C4-2B (cell line): ENCODE measurements around the gene PPP2R2B.

ENCODE experiments used
- ZFX ChIP-seq: fragments of 450-650 bp; IDR thresholded peaks from 2 replicates; pipeline ENCODE4 v1.6.1; 2017
- TF ChIP-seq, protein P1 (sequence below): fragments of 450-650 bp; conservative IDR thresholded peaks from 2 replicates; pipeline ENCODE4 v1.5.1; 2017; ENCODE audit warnings: mild to moderate bottlenecking

DNA sequence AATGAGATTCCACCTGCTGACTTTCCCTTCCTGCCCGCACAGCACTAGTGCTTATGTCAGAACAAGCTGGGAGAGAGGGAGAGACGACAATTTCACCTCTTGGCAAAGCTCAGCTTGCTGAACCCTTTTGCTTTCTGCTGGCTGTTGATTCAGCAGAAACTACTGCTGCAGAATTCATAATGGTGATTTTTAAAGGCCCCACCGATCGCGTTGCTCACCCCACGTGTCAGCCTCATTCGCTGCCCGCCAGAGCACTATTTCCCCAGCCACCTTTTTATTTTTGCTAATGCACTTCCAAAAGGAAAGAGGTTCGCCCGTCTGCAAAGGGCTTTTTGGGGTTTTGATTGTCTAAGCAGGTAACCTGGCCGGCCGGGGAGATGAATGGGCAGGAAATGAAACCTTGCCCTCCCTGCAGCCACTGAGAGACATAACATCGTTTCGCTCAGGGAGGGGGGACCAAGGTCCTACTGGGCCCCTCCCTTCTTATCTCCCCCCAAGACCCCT, 1.3 kb downstream of the PPP2R2B start:
- TF ChIP-seq, protein P1, sequence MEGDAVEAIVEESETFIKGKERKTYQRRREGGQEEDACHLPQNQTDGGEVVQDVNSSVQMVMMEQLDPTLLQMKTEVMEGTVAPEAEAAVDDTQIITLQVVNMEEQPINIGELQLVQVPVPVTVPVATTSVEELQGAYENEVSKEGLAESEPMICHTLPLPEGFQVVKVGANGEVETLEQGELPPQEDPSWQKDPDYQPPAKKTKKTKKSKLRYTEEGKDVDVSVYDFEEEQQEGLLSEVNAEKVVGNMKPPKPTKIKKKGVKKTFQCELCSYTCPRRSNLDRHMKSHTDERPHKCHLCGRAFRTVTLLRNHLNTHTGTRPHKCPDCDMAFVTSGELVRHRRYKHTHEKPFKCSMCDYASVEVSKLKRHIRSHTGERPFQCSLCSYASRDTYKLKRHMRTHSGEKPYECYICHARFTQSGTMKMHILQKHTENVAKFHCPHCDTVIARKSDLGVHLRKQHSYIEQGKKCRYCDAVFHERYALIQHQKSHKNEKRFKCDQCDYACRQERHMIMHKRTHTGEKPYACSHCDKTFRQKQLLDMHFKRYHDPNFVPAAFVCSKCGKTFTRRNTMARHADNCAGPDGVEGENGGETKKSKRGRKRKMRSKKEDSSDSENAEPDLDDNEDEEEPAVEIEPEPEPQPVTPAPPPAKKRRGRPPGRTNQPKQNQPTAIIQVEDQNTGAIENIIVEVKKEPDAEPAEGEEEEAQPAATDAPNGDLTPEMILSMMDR: no peak
- no peak for TF ChIP-seq ZFX
